RWPE2 (cell line): ENCODE data around the gene ELFN1.

Source experiments
- ATAC-seq: fragments of 200-7000 bp; cut with Tn5 transposase; 3 replicates; pipeline ENCODE4 v1.9.1; 2021; ENCODE audit warnings: low read depth
- DNase-seq: peaks from one replicate; pipeline ENCODE4 v3.0.0-alpha.2; 2020; ENCODE audit warnings: low spot score
- H3K27ac ChIP-seq: fragments of 450-650 bp; 2 replicates; pipeline ENCODE4 v1.5.1; 2017; ENCODE audit warnings: mild to moderate bottlenecking; ENCODE audit not compliant: poor library complexity, severe bottlenecking
- H3K27me3 ChIP-seq: fragments of 250-450 bp; sonication (Bioruptor Pico); 2 replicates; pipeline ENCODE4 v1.5.1; 2021; ENCODE audit warnings: mild to moderate bottlenecking, moderate library complexity; ENCODE audit not compliant: insufficient read depth, poor library complexity, severe bottlenecking
- H3K36me3 ChIP-seq: fragments of 250-450 bp; sonication (Bioruptor Pico); 2 replicates; pipeline ENCODE4 v1.5.1; 2020; ENCODE audit warnings: low read depth, mild to moderate bottlenecking, moderate library complexity
- H3K4me1 ChIP-seq: fragments of 250-450 bp; sonication (Bioruptor Pico); 2 replicates; pipeline ENCODE4 v1.5.1; 2021; ENCODE audit warnings: mild to moderate bottlenecking, moderate library complexity; ENCODE audit not compliant: insufficient read depth, poor library complexity, severe bottlenecking
- H3K4me3 ChIP-seq: fragments of 250-450 bp; sonication (Bioruptor Pico); 2 replicates; pipeline ENCODE4 v1.5.1; 2021; ENCODE audit warnings: mild to moderate bottlenecking, moderate library complexity; ENCODE audit not compliant: severe bottlenecking
- H3K9me3 ChIP-seq: fragments of 250-450 bp; sonication (Bioruptor Pico); 2 replicates; pipeline ENCODE4 v1.5.1; 2021; ENCODE audit warnings: mild to moderate bottlenecking, moderate library complexity; ENCODE audit not compliant: severe bottlenecking
- TF ChIP-seq, protein P1 (sequence below): fragments of 450-650 bp; IDR thresholded peaks from one replicate; pipeline ENCODE4 v1.5.1; 2017; ENCODE audit warnings: mild to moderate bottlenecking, moderate library complexity; ENCODE audit not compliant: poor library complexity, severe bottlenecking

The ELFN1 gene

DNA sequence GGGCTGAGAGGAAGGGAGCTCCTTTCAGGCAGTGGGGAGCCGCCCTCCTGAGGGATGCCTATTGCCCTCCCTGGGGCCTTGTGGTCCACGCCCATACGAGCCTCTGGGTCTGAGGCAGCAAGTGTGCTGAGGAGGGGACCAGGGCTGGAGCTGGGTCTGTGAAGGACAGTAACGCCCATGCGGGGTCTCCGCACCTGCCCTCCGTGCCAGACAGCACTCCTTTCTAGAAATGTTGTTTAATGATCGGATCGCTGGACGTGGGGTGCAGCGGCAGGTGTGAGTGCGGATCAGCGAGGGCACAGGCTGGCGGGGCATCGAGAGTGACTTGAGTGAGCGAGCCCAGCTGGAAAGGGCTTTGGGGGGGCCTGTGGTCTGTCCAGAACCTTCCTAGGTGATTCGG is 70.1 kb downstream of the ELFN1 start:
- ATAC-seq = no peak
- DNase-seq = no peak
- Histone ChIP-seq H3K4me1 (no peaks in the 10 kb centered on the region), H3K9me3 (no peaks in the 10 kb centered on the region), H3K4me3 (no peak overlapping the region), H3K27ac (no peak overlapping the region), H3K36me3 (no peaks in the 10 kb centered on the region), H3K27me3 (no peaks in the 10 kb centered on the region)
- TF ChIP-seq, protein P1, sequence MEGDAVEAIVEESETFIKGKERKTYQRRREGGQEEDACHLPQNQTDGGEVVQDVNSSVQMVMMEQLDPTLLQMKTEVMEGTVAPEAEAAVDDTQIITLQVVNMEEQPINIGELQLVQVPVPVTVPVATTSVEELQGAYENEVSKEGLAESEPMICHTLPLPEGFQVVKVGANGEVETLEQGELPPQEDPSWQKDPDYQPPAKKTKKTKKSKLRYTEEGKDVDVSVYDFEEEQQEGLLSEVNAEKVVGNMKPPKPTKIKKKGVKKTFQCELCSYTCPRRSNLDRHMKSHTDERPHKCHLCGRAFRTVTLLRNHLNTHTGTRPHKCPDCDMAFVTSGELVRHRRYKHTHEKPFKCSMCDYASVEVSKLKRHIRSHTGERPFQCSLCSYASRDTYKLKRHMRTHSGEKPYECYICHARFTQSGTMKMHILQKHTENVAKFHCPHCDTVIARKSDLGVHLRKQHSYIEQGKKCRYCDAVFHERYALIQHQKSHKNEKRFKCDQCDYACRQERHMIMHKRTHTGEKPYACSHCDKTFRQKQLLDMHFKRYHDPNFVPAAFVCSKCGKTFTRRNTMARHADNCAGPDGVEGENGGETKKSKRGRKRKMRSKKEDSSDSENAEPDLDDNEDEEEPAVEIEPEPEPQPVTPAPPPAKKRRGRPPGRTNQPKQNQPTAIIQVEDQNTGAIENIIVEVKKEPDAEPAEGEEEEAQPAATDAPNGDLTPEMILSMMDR = no peak

DNA sequence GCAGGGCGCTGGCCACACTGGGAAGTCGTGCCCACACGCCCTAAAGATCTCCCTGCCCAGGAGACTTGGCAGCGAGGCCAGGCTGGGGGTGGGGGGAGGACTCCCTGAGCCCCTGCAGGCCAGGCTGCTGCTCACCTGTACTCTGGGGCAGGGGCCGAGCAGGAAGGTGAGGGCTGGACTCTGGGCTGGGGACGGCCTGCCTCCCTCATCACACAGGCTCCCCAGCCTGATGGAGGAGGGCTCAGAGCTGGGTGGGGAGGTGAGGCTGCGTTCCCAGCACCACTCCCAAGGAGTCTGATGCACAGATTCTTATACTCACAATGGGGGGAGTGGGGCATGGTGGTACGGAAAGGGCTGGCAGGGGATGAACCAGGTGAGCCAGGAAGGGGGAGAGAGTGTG is 71.2 kb downstream of the ELFN1 start:
- no peaks in the 10 kb centered on the region for H3K9me3 ChIP-seq
- no peaks in the 10 kb centered on the region for H3K4me1 ChIP-seq
- no peak overlapping the region for H3K27ac ChIP-seq
- H3K4me3 ChIP-seq = no peak overlapping the region
- H3K36me3 ChIP-seq = no peaks in the 10 kb centered on the region
- H3K27me3 ChIP-seq = no peaks in the 10 kb centered on the region
- ATAC-seq = no peak
- no peak for DNase-seq
- TF ChIP-seq, protein P1 = no peak

DNA sequence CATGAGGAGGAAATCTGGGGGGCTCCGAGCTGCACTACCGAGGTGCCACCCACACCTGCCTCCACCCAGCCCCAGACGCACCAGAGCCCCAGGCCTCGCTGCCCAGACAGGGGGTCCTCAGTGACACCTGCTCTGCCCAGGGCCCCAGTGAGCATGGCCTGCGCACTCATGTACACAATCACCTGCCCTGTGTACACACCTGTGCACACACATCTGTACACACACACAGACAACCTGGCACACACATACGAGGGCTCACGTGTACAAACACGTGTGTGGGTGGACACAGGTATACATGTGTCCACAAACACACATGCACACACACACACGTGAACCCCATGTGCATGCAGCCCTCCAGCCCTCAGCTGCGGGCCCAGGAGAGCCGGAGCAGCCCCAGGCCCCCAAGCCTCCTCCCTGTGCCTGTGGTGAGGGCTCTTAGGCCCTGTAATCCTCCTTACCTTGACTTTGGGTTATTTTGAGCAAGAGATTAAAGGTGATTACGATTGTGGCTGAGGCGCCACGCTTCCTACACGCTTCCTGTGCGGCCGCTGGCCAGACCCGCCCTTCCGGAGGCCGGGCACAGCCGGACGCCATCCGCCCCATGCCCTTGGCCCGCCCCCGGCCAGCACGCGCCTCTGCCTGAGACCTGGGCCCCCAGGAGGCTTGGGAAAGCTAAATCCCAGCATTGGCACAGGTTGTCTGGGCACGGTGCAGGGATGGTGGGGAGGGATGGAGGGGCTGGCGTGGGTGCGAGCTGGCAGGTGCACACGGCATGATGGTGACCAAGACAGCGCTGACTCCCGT is 71.9 kb downstream of the ELFN1 start:
- DNase-seq (no peak), ATAC-seq (no peak)
- no peaks in the 10 kb centered on the region for H3K9me3 ChIP-seq
- H3K4me3 ChIP-seq = no peak overlapping the region
- TF ChIP-seq, protein P1 = no peak
- no peaks in the 10 kb centered on the region for H3K36me3 ChIP-seq
- H3K27ac ChIP-seq = no peak overlapping the region
- no peaks in the 10 kb centered on the region for H3K4me1 ChIP-seq
- H3K27me3 ChIP-seq = no peaks in the 10 kb centered on the region

DNA sequence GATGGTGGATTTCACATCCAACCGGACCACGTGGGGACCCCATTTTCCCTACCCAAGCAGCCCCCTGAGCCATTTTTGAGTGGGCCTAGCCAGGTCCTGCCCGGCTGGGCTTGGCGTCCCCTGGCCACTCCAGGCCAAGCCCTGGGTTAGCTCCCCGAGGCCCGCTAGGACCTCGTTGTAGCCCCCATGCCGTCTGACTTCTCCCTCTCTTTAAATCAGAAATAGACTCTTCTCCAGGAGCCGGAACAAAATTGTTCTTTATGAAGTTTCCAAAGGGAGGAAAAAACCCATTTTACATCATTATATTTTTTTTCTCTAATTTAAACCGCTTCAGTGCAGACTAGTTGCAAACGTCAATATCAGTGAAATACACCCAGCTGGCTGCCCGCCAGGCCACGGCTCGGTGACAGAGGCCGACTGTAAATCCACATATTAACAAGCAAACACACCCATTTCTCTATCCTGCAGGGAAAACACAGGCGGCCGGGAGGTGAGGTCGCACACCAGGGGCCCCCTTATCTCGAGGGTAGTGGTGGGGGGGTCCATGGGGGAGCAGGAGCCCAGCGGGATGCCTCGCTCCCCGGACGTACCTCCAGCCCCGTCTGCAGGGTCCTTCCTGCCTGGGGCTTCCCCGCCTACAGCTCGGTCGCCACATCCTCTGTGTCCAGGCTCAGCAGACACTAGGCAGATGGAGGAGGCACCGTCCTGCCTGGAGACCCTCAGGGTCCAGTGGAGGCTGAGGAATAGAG is 72.7 kb downstream of the ELFN1 start:
- Histone ChIP-seq H3K27ac (no peak overlapping the region), H3K4me3 (no peak overlapping the region), H3K36me3 (no peaks in the 10 kb centered on the region), H3K4me1 (no peaks in the 10 kb centered on the region), H3K9me3 (no peaks in the 10 kb centered on the region), H3K27me3 (no peaks in the 10 kb centered on the region)
- peak; percentile 28; the same call in 2 of the 3 replicates for ATAC-seq
- TF ChIP-seq, protein P1 = no peak
- DNase-seq = no peak
